WERI-Rb-1 (cell line): ENCODE results near the gene SUGP2.

Experiments used
- DNase-seq: peaks from one replicate; pipeline ENCODE4 v3.0.0-alpha.2; 2020
- H3K27ac ChIP-seq: fragments of 250-450 bp; sonication (Bioruptor Pico); 2 replicates; pipeline ENCODE4 v1.5.1; 2020; ENCODE audit warnings: mild to moderate bottlenecking, moderate library complexity
- H3K27me3 ChIP-seq: fragments of 250-450 bp; sonication (Bioruptor Pico); 2 replicates; pipeline ENCODE4 v1.5.1; 2021; ENCODE audit warnings: mild to moderate bottlenecking, low read depth, moderate library complexity; ENCODE audit not compliant: insufficient read depth, severe bottlenecking
- H3K36me3 ChIP-seq: fragments of 250-450 bp; sonication (Bioruptor Pico); 2 replicates; pipeline ENCODE4 v1.5.1; 2020; ENCODE audit warnings: mild to moderate bottlenecking, moderate library complexity
- H3K4me3 ChIP-seq: 2 replicates; pipeline ENCODE4 v1.5.1; 2011; ENCODE audit warnings: low read depth, mild to moderate bottlenecking, control low read depth, low read length
- H3K9me3 ChIP-seq: fragments of 250-450 bp; sonication (Bioruptor Pico); 2 replicates; pipeline ENCODE4 v1.5.1; 2021; ENCODE audit warnings: mild to moderate bottlenecking, moderate library complexity; ENCODE audit not compliant: severe bottlenecking
- CTCF ChIP-seq: IDR thresholded peaks from 2 replicates; pipeline ENCODE4 v1.5.1; 2011; ENCODE audit warnings: low read depth, mild to moderate bottlenecking, control low read depth, inconsistent platforms, low read length

The SUGP2 gene

DNA sequence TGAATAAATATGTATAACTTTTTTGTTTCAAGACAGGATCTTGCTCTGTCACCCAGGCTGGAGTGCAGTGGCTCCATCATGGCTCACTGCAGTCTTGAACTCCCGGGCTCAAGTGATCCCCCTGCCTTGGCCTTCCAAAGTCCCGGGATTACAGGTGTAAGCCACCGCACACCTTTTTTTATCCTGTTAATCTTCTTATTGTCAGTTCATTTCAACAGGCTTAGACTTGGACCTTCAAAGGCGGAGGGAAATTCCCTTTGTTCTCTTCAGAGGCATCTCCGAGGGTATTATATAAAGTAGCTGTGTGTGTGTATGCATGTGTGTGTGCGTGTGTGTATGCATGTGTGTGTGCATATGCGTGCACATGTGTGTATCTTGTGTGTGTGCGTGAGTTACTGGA is 35.0 kb downstream of the SUGP2 start:
- DNase-seq = peak; percentile 82
- Histone ChIP-seq H3K27ac (peak overlapping the region; percentile 57), H3K9me3 (no peaks in the 10 kb centered on the region), H3K36me3 (peaks cover 77% of the 10 kb centered on the region), H3K4me3 (no peak overlapping the region), H3K27me3 (no peaks in the 10 kb centered on the region)
- TF ChIP-seq CTCF = no peak

GRCh38 chr19:18996796-18997394 is 36.4 kb downstream of the SUGP2 start:
- TF ChIP-seq CTCF = no peak
- DNase-seq = peak; percentile 72
- H3K9me3 ChIP-seq = no peaks in the 10 kb centered on the region
- peak overlapping the region; percentile 82 for H3K27ac ChIP-seq
- no peak overlapping the region for H3K4me3 ChIP-seq
- peaks cover 75% of the 10 kb centered on the region for H3K36me3 ChIP-seq
- H3K27me3 ChIP-seq = no peaks in the 10 kb centered on the region

- no peak for DNase-seq
- H3K27ac ChIP-seq = peak overlapping the region; percentile 82
- H3K36me3 ChIP-seq = peaks cover 73% of the 10 kb centered on the region
- TF ChIP-seq CTCF = no peak
- no peaks in the 10 kb centered on the region for H3K27me3 ChIP-seq
- H3K4me3 ChIP-seq = no peak overlapping the region
- no peaks in the 10 kb centered on the region for H3K9me3 ChIP-seq
Observed at GRCh38 chr19:18996351-18996750, 37.0 kb downstream of the SUGP2 start.

GRCh38 chr19:18995804-18996241 is 37.5 kb downstream of the SUGP2 start:
- Histone ChIP-seq H3K4me3 (no peak overlapping the region), H3K36me3 (peaks cover 73% of the 10 kb centered on the region), H3K27me3 (no peaks in the 10 kb centered on the region), H3K27ac (peak overlapping the region; percentile 82), H3K9me3 (no peaks in the 10 kb centered on the region)
- DNase-seq = peak; percentile 81
- TF ChIP-seq CTCF = peak; percentile 69

- Histone ChIP-seq H3K27ac (no peak overlapping the region), H3K9me3 (no peaks in the 10 kb centered on the region), H3K4me3 (no peak overlapping the region), H3K36me3 (peaks cover 55% of the 10 kb centered on the region), H3K27me3 (no peaks in the 10 kb centered on the region)
- TF ChIP-seq CTCF = no peak
- no peak for DNase-seq
Observed at GRCh38 chr19:18993115-18993514, 40.2 kb downstream of the SUGP2 start.

- no peak for DNase-seq
- H3K9me3 ChIP-seq = no peaks in the 10 kb centered on the region
- no peaks in the 10 kb centered on the region for H3K27me3 ChIP-seq
- no peak for TF ChIP-seq CTCF
- H3K36me3 ChIP-seq = peaks cover 52% of the 10 kb centered on the region
- no peak overlapping the region for H3K4me3 ChIP-seq
- H3K27ac ChIP-seq = no peak overlapping the region
Observed at GRCh38 chr19:18992696-18993095, 40.6 kb downstream of the SUGP2 start.
